Aorta (tissue), 5 donors: ENCODE results near the gene CCDC148. TPM values are rescaled to one million over a fixed set of nuclear protein-coding genes. Genes with fewer than 3 reads are reported as not detected.
A peak's percentile ranks its signal among the peaks of the same experiment; 100 is the strongest.
"Not testable (repeated sequence)": the region's sequence is repeated elsewhere in the genome, so short reads cannot be mapped to it uniquely, and the experiment has no call there.

Source experiments
- ATAC-seq: fragments of 200-7000 bp; cut with Tn5 transposase; one replicate; pipeline ENCODE4 v1.9.1; 2022; ENCODE audit warnings: moderate library complexity; ENCODE audit not compliant: low FRiP score
- DNase-seq, 2 donors: peaks; one replicate each; pipeline ENCODE4 v3.0.0-alpha.2; 2020
- H3K27ac ChIP-seq, 2 donors: one replicate each; pipeline ENCODE4 v1.5.1; 2013; ENCODE audit warnings: low read length in 2 of 2, mild to moderate bottlenecking in 2 of 2, moderate library complexity in 2 of 2, control low read depth in 1 of 2, inconsistent platforms in 1 of 2, low read depth in 1 of 2
- H3K27me3 ChIP-seq, 2 donors: one replicate each; pipeline ENCODE4 v1.6.1; 2013; ENCODE audit warnings: control low read depth in 1 of 2, low read length in 1 of 2, mild to moderate bottlenecking in 1 of 2, moderate library complexity in 1 of 2; ENCODE audit not compliant: insufficient read depth in 2 of 2, control insufficient read depth in 1 of 2
- H3K36me3 ChIP-seq, 2 donors: one replicate each; pipeline ENCODE4 v1.6.1; 2013; ENCODE audit warnings: control low read depth in 1 of 2, low read length in 1 of 2, mild to moderate bottlenecking in 1 of 2; ENCODE audit not compliant: insufficient read depth in 2 of 2, control insufficient read depth in 1 of 2
- H3K4me1 ChIP-seq, 2 donors: one replicate each; pipeline ENCODE4 v1.6.1; 2013; ENCODE audit warnings: low read length in 2 of 2, control low read depth in 1 of 2, mild to moderate bottlenecking in 1 of 2, moderate library complexity in 1 of 2; ENCODE audit not compliant: insufficient read depth in 2 of 2, control insufficient read depth in 1 of 2
- H3K4me3 ChIP-seq, 2 donors: one replicate each; pipeline ENCODE4 v1.5.1; 2013; ENCODE audit warnings: low read length in 2 of 2, control low read depth in 1 of 2, mild to moderate bottlenecking in 1 of 2
- H3K9me3 ChIP-seq: one replicate; pipeline ENCODE4 v1.6.1; 2013; ENCODE audit warnings: mild to moderate bottlenecking, low read length; ENCODE audit not compliant: control insufficient read depth
- WGBS, 2 donors: extraction: QIAGEN DNeasy Blood & Tissue Kit; methylation state at CpG; one replicate each; pipeline ENCODE4 v1.1.7; 2013; 5-methylcytosine and 5-hydroxymethylcytosine counted together
- intact Hi-C, 2 donors: fragments of 100-400 bp; cut with DNase I; formaldehyde crosslinking; loops; one replicate each; pipeline versions ENCODE4 v1.14.2 to v1.15.0; 2022
- polyA plus RNA-seq, 2 donors: library from polyadenylated mRNA; stranded (reverse); fragments of 200-250 nt; gene quantifications; one replicate each; pipeline ENCODE4 v1.2.3, GENCODE V29; 2013
- total RNA-seq, 2 donors: library from RNA; stranded (reverse); fragmentation: NEBNext Ultra II Directional; extraction: Animal tissue kit (Norgen Biotek cat#: 25700); gene quantifications; one replicate each; pipeline ENCODE4 v1.2.1, GENCODE V29; 2021
- donor health status: healthy with polysubstance abuse.
- donor health status: Bipolar disorder and iron deficiency.
- donor health status: DM: no; HTN: no; CAD: no.
- donor health status: DM: no; HTN: no; CAD: no.
- donor health status: DM: yes; HTN: yes; CAD: no.

Gene CCDC148
- total and polyA plus RNA-seq, 4 donors = 0.41 to 1.6 (median 0.52) TPM; not detected in 1

DNA sequence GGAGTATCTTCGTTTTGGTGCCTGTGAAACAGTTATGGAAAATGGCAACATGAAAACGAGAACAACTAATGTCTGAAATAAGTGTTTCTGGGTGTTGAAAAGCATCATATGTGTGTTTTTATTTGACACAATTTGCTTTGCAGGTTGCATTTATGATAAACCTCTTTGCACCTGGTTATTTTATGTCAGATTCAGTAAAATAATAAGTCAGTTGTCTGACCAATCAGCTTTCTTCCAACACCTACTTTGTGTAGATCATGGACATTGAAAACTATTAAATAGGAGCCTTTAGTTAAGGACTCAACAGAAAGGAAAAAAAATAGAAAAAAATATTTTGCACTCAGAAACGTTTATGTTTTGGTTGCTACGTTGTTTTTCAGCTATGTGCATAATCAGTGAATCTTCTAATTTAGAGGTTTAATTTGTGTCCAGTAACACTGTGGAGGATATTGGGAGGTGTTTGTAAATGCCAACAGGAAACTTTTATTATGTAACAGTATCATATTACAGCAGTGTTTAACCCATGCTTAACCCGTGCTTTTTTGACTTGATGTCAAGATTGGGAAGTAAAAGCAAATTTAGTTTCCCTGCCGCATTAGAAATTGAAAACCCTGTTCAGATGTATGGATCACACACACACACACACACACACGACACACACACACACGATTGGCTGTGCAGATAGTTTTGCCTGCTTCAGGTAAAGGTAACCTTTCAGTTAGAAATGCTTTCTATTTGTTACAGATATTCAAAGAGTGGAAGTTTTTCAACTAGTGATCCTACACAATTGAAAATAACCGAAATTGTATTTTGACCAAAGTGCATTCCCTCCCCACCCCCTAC, 2.8 kb upstream of the CCDC148 start:
- Histone ChIP-seq H3K36me3 (no peaks in the 10 kb centered on the region), H3K27me3 (no peaks in the 10 kb centered on the region), H3K27ac (no peak overlapping the region), H3K4me3 (no peak overlapping the region), H3K4me1 (no peaks in the 10 kb centered on the region), H3K9me3 (no peaks in the 10 kb centered on the region)
- no peak for DNase-seq
- intact Hi-C loops = loop anchor here (10.0 kb wide), 2 partner anchors 145 to 295 kb away; no protein-coding TSS in a partner anchor
- WGBS, 2 donors = 74 to 79% methylated on average over 9 of the region's 9 CpGs
- no peak for ATAC-seq

DNA sequence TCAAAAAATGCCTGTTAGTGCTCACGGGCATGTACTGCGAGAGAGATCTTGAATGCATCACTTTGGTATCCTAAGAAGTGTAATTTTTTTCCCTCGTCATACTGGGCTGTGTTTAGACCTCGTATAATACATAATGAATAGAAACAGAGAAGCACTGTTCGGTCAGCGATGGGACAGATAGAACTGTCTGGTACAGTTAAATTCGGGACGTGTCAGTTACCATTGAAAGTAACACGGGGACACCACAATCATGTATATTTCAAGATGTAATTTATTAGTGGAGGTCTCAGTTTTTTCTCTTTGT, 2.0 kb upstream of the CCDC148 start:
- no peak for DNase-seq
- WGBS, 2 donors = 22 to 28% methylated on average over 9 of the region's 9 CpGs
- Histone ChIP-seq H3K4me1 (no peaks in the 10 kb centered on the region), H3K27ac (no peak overlapping the region), H3K36me3 (no peaks in the 10 kb centered on the region), H3K9me3 (no peaks in the 10 kb centered on the region), H3K4me3 (peak overlapping the region; percentile 84 to 86), H3K27me3 (no peaks in the 10 kb centered on the region)
- ATAC-seq = no peak
- intact Hi-C loops = loop anchor here (10.0 kb wide), 2 partner anchors 146 to 296 kb away; no protein-coding TSS in a partner anchor

DNA sequence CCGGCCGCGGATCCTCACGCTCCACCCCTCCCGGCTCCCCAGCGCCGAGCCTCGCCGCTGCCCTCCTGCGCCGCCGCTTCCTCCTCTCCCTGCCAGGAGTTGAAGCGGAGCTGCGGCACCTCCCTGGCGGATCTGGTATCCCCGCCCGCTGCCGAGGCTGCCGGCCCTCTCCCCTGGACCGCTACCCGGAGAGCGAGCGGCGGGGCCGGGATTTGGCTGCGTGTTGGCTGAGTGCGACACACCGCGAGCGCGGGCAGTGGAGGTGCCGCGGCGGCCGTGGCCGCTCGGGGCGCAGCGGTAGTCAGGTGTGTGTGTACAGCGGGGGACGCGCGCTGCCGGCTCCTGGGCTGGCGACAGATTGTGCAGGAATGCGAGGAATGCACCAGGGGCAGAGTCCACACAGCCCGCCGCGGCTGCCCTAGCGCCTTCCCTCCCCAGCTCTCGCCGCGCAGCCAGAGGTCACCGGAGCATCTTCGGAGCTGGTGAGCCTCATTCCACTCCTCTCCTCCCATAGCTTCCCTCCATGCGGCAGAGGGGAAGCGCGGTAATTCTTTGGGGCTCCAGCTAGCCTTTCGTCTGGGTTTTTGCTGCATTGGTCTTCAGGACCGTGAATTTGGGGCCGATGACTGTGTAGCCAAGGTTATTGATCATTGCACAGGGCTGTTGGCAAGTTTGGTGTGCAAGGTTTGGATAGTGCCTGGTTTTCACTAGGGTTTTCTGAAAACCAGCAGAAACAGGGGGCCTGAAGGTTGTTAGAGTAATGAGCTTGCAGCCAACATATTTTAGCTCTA, 1.5 kb upstream of the CCDC148 start:
- intact Hi-C loops = loop anchor here (10.0 kb wide), 2 partner anchors 147 to 297 kb away; no protein-coding TSS in a partner anchor
- Histone ChIP-seq H3K4me1 (no peaks in the 10 kb centered on the region), H3K9me3 (no peaks in the 10 kb centered on the region), H3K27ac (peak overlapping the region in 1 of 2 donors; percentile 69), H3K4me3 (peak overlapping the region; percentile 84 to 86), H3K27me3 (no peaks in the 10 kb centered on the region), H3K36me3 (no peaks in the 10 kb centered on the region)
- DNase-seq (peak; percentile 69 to 89), ATAC-seq (peak; percentile 83)
- WGBS, 2 donors = 0% methylated on average over 54 to 61 of the region's 61 CpGs

DNA sequence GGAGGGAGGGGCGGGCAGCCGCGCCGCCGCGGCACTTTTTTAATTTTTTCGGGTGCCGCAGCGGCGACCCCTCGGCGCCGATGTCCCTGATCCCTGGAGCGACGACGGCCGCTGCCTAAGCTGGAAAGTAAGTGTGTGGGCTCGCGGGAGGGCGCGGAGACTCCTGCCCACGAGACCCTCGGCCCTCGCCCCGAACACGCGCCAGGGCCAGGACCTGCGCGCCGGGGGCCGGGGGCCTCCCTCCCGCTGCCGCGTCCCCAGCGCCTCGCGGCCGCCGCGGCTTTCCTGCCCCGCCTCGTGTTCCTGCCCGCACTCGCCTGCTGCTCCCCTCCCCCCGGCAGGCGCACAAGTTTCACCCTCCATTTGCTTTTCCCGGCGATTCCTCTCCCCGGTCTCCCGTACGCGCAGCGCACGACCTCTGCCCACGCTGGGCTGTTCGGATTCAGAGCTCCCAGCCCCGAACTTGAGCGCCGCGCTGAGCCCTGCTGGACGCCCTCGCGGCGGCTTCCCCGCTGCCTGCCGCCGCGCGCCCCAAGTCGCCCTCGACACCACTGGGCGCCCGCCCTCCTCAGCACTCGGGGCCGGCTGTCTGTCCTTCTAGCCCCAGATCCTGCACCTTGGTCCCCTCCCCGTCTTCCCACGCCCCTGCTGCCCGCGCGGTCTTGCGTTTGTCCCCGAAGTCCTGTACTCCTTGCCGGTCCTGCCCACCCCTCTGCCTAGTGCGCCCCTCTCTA, 706 bp upstream of the CCDC148 start:
- H3K27me3 ChIP-seq = no peaks in the 10 kb centered on the region
- ATAC-seq (peak; percentile 73), DNase-seq (peak; percentile 66 to 86)
- H3K4me1 ChIP-seq = no peaks in the 10 kb centered on the region
- 0 to 1% methylated on average over 52 to 84 of the region's 84 CpGs for WGBS, 2 donors
- intact Hi-C loops = loop anchor here (10.0 kb wide), 2 partner anchors 148 to 298 kb away; no protein-coding TSS in a partner anchor
- H3K4me3 ChIP-seq = peak overlapping the region; percentile 84 to 86
- no peaks in the 10 kb centered on the region for H3K9me3 ChIP-seq
- no peaks in the 10 kb centered on the region for H3K36me3 ChIP-seq
- H3K27ac ChIP-seq = peak overlapping the region; percentile 46 to 69

DNA sequence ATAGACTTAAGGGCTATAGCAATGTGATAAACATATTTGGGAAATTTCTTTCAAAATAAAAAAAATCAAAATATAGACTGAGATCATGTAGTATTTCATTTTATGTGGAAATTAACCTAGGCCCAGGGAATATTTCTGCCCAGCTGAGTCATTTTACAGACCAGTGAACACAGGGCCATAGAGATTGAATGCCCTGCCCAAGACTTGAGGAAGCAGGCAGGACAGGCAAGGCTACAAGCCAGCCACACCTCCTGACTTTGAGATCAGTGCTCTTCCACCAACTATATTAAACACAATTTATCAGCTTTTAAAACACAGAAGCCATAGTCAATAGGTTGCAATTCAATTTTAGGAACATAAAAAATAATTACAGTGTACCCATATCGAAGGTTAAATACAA, 12.9 kb downstream of the CCDC148 start:
- no peaks in the 10 kb centered on the region for H3K4me1 ChIP-seq

DNA sequence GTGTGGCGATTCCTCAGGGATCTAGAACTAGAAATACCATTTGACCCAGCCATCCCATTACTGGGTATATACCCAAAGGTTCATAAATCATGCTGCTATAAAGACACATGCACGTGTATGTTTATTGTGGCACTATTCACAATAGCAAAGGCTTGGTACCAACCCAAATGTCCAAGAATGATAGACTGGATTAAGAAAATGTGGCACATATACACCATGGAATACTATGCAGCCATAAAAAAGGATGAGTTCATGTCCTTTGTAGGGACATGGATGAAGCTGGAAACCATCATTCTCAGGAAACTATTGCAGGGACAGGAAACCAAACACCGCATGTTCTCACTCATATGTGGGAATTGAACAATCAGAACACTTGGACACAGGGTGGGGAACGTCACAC, 17.5 kb downstream of the CCDC148 start:
- H3K9me3 ChIP-seq, intact Hi-C loops, H3K4me3 ChIP-seq, H3K36me3 ChIP-seq, H3K27me3 ChIP-seq, DNase-seq, H3K27ac ChIP-seq, ATAC-seq, H3K4me1 ChIP-seq: not testable (repeated sequence)
- 87 to 94% methylated on average over 3 to 4 of the region's 4 CpGs for WGBS, 2 donors

More for the DNA sequence above, 12.9 kb downstream of the CCDC148 start:
- 72 to 87% methylated on average over 1 of the region's 1 CpG for WGBS, 2 donors
- DNase-seq (no peak), ATAC-seq (no peak)
- no peaks in the 10 kb centered on the region for H3K36me3 ChIP-seq
- no peaks in the 10 kb centered on the region for H3K9me3 ChIP-seq
- H3K4me3 ChIP-seq = no peak overlapping the region
- no peak overlapping the region for H3K27ac ChIP-seq
- H3K27me3 ChIP-seq = no peaks in the 10 kb centered on the region
- intact Hi-C loops = no loop called here

DNA sequence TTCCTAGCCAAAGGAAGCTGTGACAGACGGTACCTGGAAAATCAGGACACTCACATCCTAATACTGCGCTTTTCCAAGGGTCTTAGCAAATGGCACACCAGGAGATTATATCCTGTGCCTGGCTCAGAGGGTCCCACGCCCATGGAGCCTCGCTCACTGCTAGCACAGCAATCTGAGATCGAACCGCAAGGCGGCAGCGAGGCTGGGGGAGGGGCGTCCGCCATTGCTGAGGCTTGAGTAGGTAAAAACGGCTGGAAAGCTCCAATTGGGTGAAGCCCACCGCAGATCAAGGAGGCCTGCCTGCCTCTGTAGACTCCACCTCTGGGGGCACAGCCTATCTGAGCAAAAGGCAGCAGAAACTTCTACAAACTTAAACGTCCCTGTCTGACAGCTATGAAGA, 22.8 kb downstream of the CCDC148 start:
- ATAC-seq, H3K27me3 ChIP-seq, DNase-seq, H3K27ac ChIP-seq, H3K4me3 ChIP-seq, H3K9me3 ChIP-seq, H3K36me3 ChIP-seq, intact Hi-C loops, H3K4me1 ChIP-seq: not testable (repeated sequence)
- 90 to 95% methylated on average over 13 of the region's 13 CpGs for WGBS, 2 donors

DNA sequence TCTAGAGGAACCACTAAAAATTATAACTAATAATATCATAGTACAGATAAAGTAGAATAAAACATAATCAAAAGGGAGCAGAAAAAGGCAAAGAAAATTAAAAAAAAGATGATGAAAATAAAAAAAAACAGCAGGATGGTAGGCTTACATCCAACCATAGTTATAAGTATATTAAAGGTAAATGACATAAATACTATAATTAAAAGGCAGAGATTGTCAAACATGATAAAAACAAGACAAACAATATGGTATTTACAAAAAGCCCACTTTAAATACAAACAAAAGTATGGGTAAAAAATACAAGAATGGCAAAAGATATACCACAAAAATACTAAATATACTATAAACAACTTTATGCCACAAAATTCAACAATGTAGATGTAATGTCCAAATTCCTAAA, 24.4 kb downstream of the CCDC148 start:
- Histone ChIP-seq H3K27me3 (no peaks in the 10 kb centered on the region), H3K4me3 (no peak overlapping the region), H3K4me1 (no peaks in the 10 kb centered on the region), H3K27ac (no peak overlapping the region), H3K36me3 (no peaks in the 10 kb centered on the region), H3K9me3 (peaks cover 8% of the 10 kb centered on the region)
- ATAC-seq (no peak), DNase-seq (no peak)
- intact Hi-C loops = no loop called here
